ENCODE measurements around the gene MIF4GD. TPM values are rescaled to one million over a fixed set of nuclear protein-coding genes. Genes with fewer than 3 reads are reported as not detected.

The MIF4GD gene
- total and polyA plus RNA-seq, 2 experiments from 2014 or later, result 10.7 to 14.4 TPM

- H2AFZ ChIP-seq, result no peak overlapping the region
- no peaks in the 10 kb centered on the region for H3K36me3 ChIP-seq (ENCODE audit: low read depth)
- H3K4me1 ChIP-seq (ENCODE audit: insufficient read depth), result no peaks in the 10 kb centered on the region
- no peak overlapping the region for H3K4me2 ChIP-seq (ENCODE audit: unreplicated experiment)
- no peak overlapping the region for H3K9ac ChIP-seq
- in situ Hi-C loops (cut with MboI), result no loop called here
- H3K79me2 ChIP-seq (ENCODE audit: insufficient read depth), result no peaks in the 10 kb centered on the region
- H3K4me3 ChIP-seq, result no peak overlapping the region
- H3K9me2 ChIP-seq (ENCODE audit: insufficient read depth), result no peaks in the 10 kb centered on the region
- H3F3A ChIP-seq (ENCODE audit: insufficient read depth), result no peaks in the 10 kb centered on the region
- TF ChIP-seq EZH2 (IDR thresholded peaks at IDR 0.05; ENCODE audit: insufficient read depth, poor library complexity, severe bottlenecking) (no peak), EZH2phosphoT487 (IDR thresholded peaks at IDR 0.05; ENCODE audit: insufficient read depth, low read depth) (no peak)
- WGBS, 2 experiments (ENCODE audit: low coverage in 1 of 2, low lambda C conversion rate in 2 of 2, missing lambda C conversion rate in 2 of 2), result 90 to 92% methylated on average over 18 to 20 of the region's 20 CpGs
- no peaks in the 10 kb centered on the region for H3K27me3 ChIP-seq (replicated peaks; ENCODE audit: insufficient read depth)
- no peak for DNase-seq
- no peak overlapping the region for H3K27ac ChIP-seq
- no peaks in the 10 kb centered on the region for H3K9me3 ChIP-seq (ENCODE audit: low read depth)
- no peaks in the 10 kb centered on the region for H4K20me1 ChIP-seq (ENCODE audit: insufficient read depth)
These were observed 38.0 kb upstream of the MIF4GD start for GRCh38 chr17:75308732-75309629.

GRCh38 chr17:75307957-75308731, 37.1 kb upstream of the MIF4GD start:
- WGBS, 2 experiments (ENCODE audit: low coverage in 1 of 2, low lambda C conversion rate in 2 of 2, missing lambda C conversion rate in 2 of 2), result 84 to 86% methylated on average over 13 of the region's 13 CpGs
- in situ Hi-C loops (cut with MboI), result no loop called here
- Histone ChIP-seq H3K36me3 (ENCODE audit: low read depth) (no peaks in the 10 kb centered on the region), H3K27ac (no peak overlapping the region), H3K27me3 (replicated peaks; ENCODE audit: insufficient read depth) (no peaks in the 10 kb centered on the region), H3F3A (ENCODE audit: insufficient read depth) (no peaks in the 10 kb centered on the region), H3K9ac (no peak overlapping the region), H3K4me3 (no peak overlapping the region), H3K4me1 (ENCODE audit: insufficient read depth) (no peaks in the 10 kb centered on the region), H4K20me1 (ENCODE audit: insufficient read depth) (no peaks in the 10 kb centered on the region), H3K4me2 (ENCODE audit: unreplicated experiment) (no peak overlapping the region), H3K79me2 (ENCODE audit: insufficient read depth) (no peaks in the 10 kb centered on the region), H3K9me3 (ENCODE audit: low read depth) (no peaks in the 10 kb centered on the region), H2AFZ (no peak overlapping the region), H3K9me2 (ENCODE audit: insufficient read depth) (no peaks in the 10 kb centered on the region)
- no peak for TF ChIP-seq EZH2phosphoT487 (IDR thresholded peaks at IDR 0.05; ENCODE audit: insufficient read depth, low read depth)
- no peak for TF ChIP-seq EZH2 (IDR thresholded peaks at IDR 0.05; ENCODE audit: insufficient read depth, poor library complexity, severe bottlenecking)
- DNase-seq, result no peak

- Histone ChIP-seq H2AFZ (no peak overlapping the region), H3K4me2 (ENCODE audit: unreplicated experiment) (no peak overlapping the region), H3K27me3 (replicated peaks; ENCODE audit: insufficient read depth) (no peaks in the 10 kb centered on the region), H3K9me3 (ENCODE audit: low read depth) (no peaks in the 10 kb centered on the region), H4K20me1 (ENCODE audit: insufficient read depth) (no peaks in the 10 kb centered on the region), H3F3A (ENCODE audit: insufficient read depth) (no peaks in the 10 kb centered on the region), H3K9ac (no peak overlapping the region), H3K36me3 (ENCODE audit: low read depth) (no peaks in the 10 kb centered on the region), H3K9me2 (ENCODE audit: insufficient read depth) (no peaks in the 10 kb centered on the region), H3K27ac (no peak overlapping the region), H3K4me3 (no peak overlapping the region), H3K4me1 (ENCODE audit: insufficient read depth) (no peaks in the 10 kb centered on the region), H3K79me2 (ENCODE audit: insufficient read depth) (no peaks in the 10 kb centered on the region)
- in situ Hi-C loops (cut with MboI), result no loop called here
- no peak for DNase-seq
- WGBS, 2 experiments (ENCODE audit: low coverage in 1 of 2, low lambda C conversion rate in 2 of 2, missing lambda C conversion rate in 2 of 2), result 75 to 76% methylated on average over 17 of the region's 17 CpGs
- TF ChIP-seq EZH2phosphoT487 (IDR thresholded peaks at IDR 0.05; ENCODE audit: insufficient read depth, low read depth) (no peak), EZH2 (IDR thresholded peaks at IDR 0.05; ENCODE audit: insufficient read depth, poor library complexity, severe bottlenecking) (no peak)
These were observed 30.6 kb upstream of the MIF4GD start for GRCh38 chr17:75301502-75302206.

DNA sequence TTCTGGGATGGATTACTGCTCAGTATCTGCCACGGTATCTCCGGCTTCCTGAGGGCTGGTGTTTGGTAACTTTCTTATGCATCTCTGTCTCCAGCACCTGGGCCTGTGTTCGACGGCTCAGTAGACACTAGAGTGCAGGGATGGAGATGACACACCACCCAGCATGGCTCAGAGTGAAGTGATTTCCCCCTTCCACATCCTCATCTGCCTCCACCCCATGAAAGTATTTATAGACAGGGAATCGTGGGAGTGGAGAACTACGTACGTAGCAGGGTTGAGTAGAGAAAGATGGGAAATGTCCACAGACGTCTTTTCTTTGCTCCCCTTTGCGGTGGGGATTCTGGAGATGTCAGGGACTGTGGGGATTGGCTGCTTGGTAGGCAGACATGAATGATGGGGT, 30.0 kb upstream of the MIF4GD start:
- no peaks in the 10 kb centered on the region for H3K9me2 ChIP-seq (ENCODE audit: insufficient read depth)
- H3K36me3 ChIP-seq (ENCODE audit: low read depth), result no peaks in the 10 kb centered on the region
- H3F3A ChIP-seq (ENCODE audit: insufficient read depth), result no peaks in the 10 kb centered on the region
- H3K9ac ChIP-seq, result no peak overlapping the region
- no peak overlapping the region for H3K4me2 ChIP-seq (ENCODE audit: unreplicated experiment)
- in situ Hi-C loops (cut with MboI), result no loop called here
- no peaks in the 10 kb centered on the region for H3K27me3 ChIP-seq (replicated peaks; ENCODE audit: insufficient read depth)
- H3K9me3 ChIP-seq (ENCODE audit: low read depth), result no peaks in the 10 kb centered on the region
- 73 to 74% methylated on average over 9 of the region's 9 CpGs for WGBS, 2 experiments (ENCODE audit: low coverage in 1 of 2, low lambda C conversion rate in 2 of 2, missing lambda C conversion rate in 2 of 2)
- no peaks in the 10 kb centered on the region for H4K20me1 ChIP-seq (ENCODE audit: insufficient read depth)
- no peak for TF ChIP-seq EZH2 (IDR thresholded peaks at IDR 0.05; ENCODE audit: insufficient read depth, poor library complexity, severe bottlenecking)
- DNase-seq, result no peak
- no peak overlapping the region for H2AFZ ChIP-seq
- H3K4me3 ChIP-seq, result no peak overlapping the region
- H3K4me1 ChIP-seq (ENCODE audit: insufficient read depth), result no peaks in the 10 kb centered on the region
- no peaks in the 10 kb centered on the region for H3K79me2 ChIP-seq (ENCODE audit: insufficient read depth)
- no peak overlapping the region for H3K27ac ChIP-seq

Measured in GM23248 (cell line).